K562 (cell line): ENCODE results near the gene DEDD2. TPM values are rescaled to one million over a fixed set of nuclear protein-coding genes. Genes with fewer than 3 reads are reported as not detected.
A peak's percentile ranks its signal among the peaks of the same experiment; 100 is the strongest.

Experiments used
- ATAC-seq: fragments of 200-7000 bp; cut with Tn5 transposase; 3 replicates; pipeline ENCODE4 v1.9.1; 2020; ENCODE audit warnings: moderate library complexity
- BruUV-seq: library from RNA; stranded (reverse); fragments of 400-500 nt; replicated peaks from 2 replicates; lab custom pipeline; 2021; lab: Mats Ljungman, UMichigan
- CTCF ChIA-PET: fragments of 300-600 bp; formaldehyde crosslinking; extraction: SDS; loops from one replicate; lab custom pipeline; 2021; ENCODE audit warnings: low intra/inter-chr PET ratio; lab: Yijun Ruan, JAX
- POLR2A ChIA-PET: fragments of 300-600, 350-650 bp; sonication (Branson Sonifier 250); formaldehyde crosslinking; extraction: SDS; loops from one replicate; lab custom pipeline; 2021; ENCODE audit warnings: antibody characterized with exemption, inconsistent platforms; lab: Yijun Ruan, JAX
- DNase-seq, 4 experiments: peaks; one replicate each; pipeline versions ENCODE4 v3.0.0 to v3.0.0-alpha.2; 2011 to 2018; ENCODE audit warnings: low spot score in 3 of 4, mixed read lengths in 3 of 4; ENCODE audit errors: extremely low read depth in 1 of 4
- FAIRE-seq: peaks from 2 replicates; lab custom pipeline; 2011; peaks lifted over from hg19 to GRCh38; lab: Jason Lieb, UNC
- H2AFZ ChIP-seq: 2 replicates; pipeline ENCODE4 v1.6.0; 2011; ENCODE audit warnings: low read depth, low read length, control low read depth, inconsistent platforms
- H3K27ac ChIP-seq: fragments of 200-600 bp; 3 replicates; pipeline ENCODE4 v1.8.0; 2011; ENCODE audit warnings: low read depth, mild to moderate bottlenecking, control low read depth, inconsistent platforms, low read length, moderate library complexity, mixed read lengths; ENCODE audit errors: extremely low read depth
- H3K27me3 ChIP-seq, 2 experiments: fragments of 300-600 bp in 1 of 2; 2 replicates in 1 of 2; 3 replicates in 1 of 2; pipeline versions ENCODE4 v1.6.0 to v1.8.0; 2011; ENCODE audit warnings: inconsistent platforms in 2 of 2, low read length in 2 of 2, mild to moderate bottlenecking in 1 of 2, mixed read lengths in 1 of 2, moderate library complexity in 1 of 2; ENCODE audit not compliant: control insufficient read depth in 2 of 2, insufficient read depth in 2 of 2
- H3K36me3 ChIP-seq: fragments of 300-600 bp; 3 replicates; pipeline ENCODE4 v1.8.0; 2011; ENCODE audit warnings: mild to moderate bottlenecking, low read length, inconsistent platforms; ENCODE audit not compliant: control insufficient read depth, insufficient read depth
- H3K4me1 ChIP-seq, 2 experiments: fragments of 200-600 bp in 1 of 2; replicated peaks in 1 of 2; 2 replicates in 1 of 2; 3 replicates in 1 of 2; pipeline versions ENCODE4 v1.5.1 to v1.8.0; 2011; ENCODE audit warnings: inconsistent platforms in 2 of 2, low read length in 2 of 2, mild to moderate bottlenecking in 1 of 2, mixed read lengths in 1 of 2, moderate library complexity in 1 of 2; ENCODE audit not compliant: control insufficient read depth in 2 of 2, insufficient read depth in 2 of 2
- H3K4me2 ChIP-seq: 2 replicates; pipeline ENCODE4 v1.6.1; 2011; ENCODE audit warnings: low read length, control low read depth, inconsistent platforms, mixed read lengths; ENCODE audit not compliant: insufficient read depth
- H3K4me3 ChIP-seq: fragments of 200-600 bp; sonication (generic), shearing (Covaris generic); 2 replicates; pipeline ENCODE4 v1.5.1; 2016; ENCODE audit warnings: control low read depth, inconsistent platforms
- H3K79me2 ChIP-seq: fragments of 200-600 bp; 3 replicates; pipeline ENCODE4 v1.8.0; 2011; ENCODE audit warnings: low read length, inconsistent platforms; ENCODE audit not compliant: control insufficient read depth, insufficient read depth
- H3K9ac ChIP-seq, 2 experiments: 2 replicates each; pipeline versions ENCODE4 v1.6.0 to v1.6.1; 2011; ENCODE audit warnings: low read depth in 2 of 2, low read length in 2 of 2, control low read depth in 1 of 2, inconsistent platforms in 1 of 2, mild to moderate bottlenecking in 1 of 2, mixed read lengths in 1 of 2; ENCODE audit not compliant: insufficient read depth in 1 of 2
- H3K9me1 ChIP-seq: one replicate; pipeline ENCODE4 v1.6.0; 2011; ENCODE audit warnings: inconsistent platforms, mild to moderate bottlenecking, low read length, moderate library complexity; ENCODE audit not compliant: control insufficient read depth, insufficient read depth
- H3K9me3 ChIP-seq: replicated peaks from 2 replicates; pipeline ENCODE4 v1.5.1; 2011; ENCODE audit warnings: low read depth, low read length, inconsistent platforms; ENCODE audit not compliant: control insufficient read depth, insufficient read depth
- H4K20me1 ChIP-seq: replicated peaks from 2 replicates; pipeline ENCODE4 v1.6.1; 2011; ENCODE audit warnings: low read length, inconsistent platforms, mixed read lengths; ENCODE audit not compliant: control insufficient read depth, insufficient read depth
- BDP1 ChIP-seq: IDR thresholded peaks from 3 replicates; pipeline ENCODE4 v1.6.1; 2011; ENCODE audit not compliant: insufficient read length, insufficient read depth
- DMBX1 ChIP-seq: fragments of 250-450 bp; sonication (Bioruptor Pico); IDR thresholded peaks from 2 replicates; pipeline ENCODE4 v1.8.0; 2022; ENCODE audit warnings: inconsistent platforms, mild to moderate bottlenecking, moderate library complexity, borderline replicate concordance
- FOXM1 ChIP-seq, 2 experiments: fragments of 450-650 bp in 1 of 2; sonication (generic) in 1 of 2; formaldehyde crosslinking in 1 of 2; IDR thresholded peaks; 2 replicates each; pipeline versions ENCODE4 v1.6.1 to v1.9.0; 2017 to 2022; ENCODE audit warnings: low read depth in 2 of 2, mild to moderate bottlenecking in 2 of 2, missing genetic modification reagents in 1 of 2, moderate library complexity in 1 of 2
- KDM1A ChIP-seq, 2 experiments: fragments of 450-650 bp; IDR thresholded peaks; 2 replicates each; pipeline ENCODE4 v1.6.1; 2016; ENCODE audit warnings: mild to moderate bottlenecking in 2 of 2
- MTA1 ChIP-seq: fragments of 450-650 bp; IDR thresholded peaks from 2 replicates; pipeline ENCODE4 v1.6.1; 2017; ENCODE audit warnings: borderline replicate concordance
- SIX5 ChIP-seq, 2 experiments: IDR thresholded peaks; 2 replicates each; pipeline ENCODE4 v1.6.1; 2011; ENCODE audit warnings: low read length in 2 of 2, borderline replicate concordance in 1 of 2, low read depth in 1 of 2, mild to moderate bottlenecking in 1 of 2, moderate library complexity in 1 of 2; ENCODE audit not compliant: insufficient read depth in 1 of 2
- TCF3 ChIP-seq: sonication (generic); formaldehyde crosslinking; IDR thresholded peaks from 2 replicates; pipeline ENCODE4 v1.4.0; 2020; ENCODE audit warnings: mild to moderate bottlenecking, missing genetic modification reagents
- ZKSCAN1 ChIP-seq: fragments of 150-350 bp; IDR thresholded peaks from 2 replicates; pipeline ENCODE4 v1.6.1; 2016; ENCODE audit warnings: low read depth, low read length
- ZNF592 ChIP-seq: fragments of 450-650 bp; IDR thresholded peaks from 2 replicates; pipeline ENCODE4 v1.6.1; 2017; ENCODE audit warnings: antibody characterized with exemption, mild to moderate bottlenecking
- ZNF639 ChIP-seq, 2 experiments: fragments of 200-800 bp in 1 of 2; sonication (Bioruptor generic) in 1 of 2; sonication (generic) in 1 of 2; formaldehyde crosslinking in 1 of 2; IDR thresholded peaks in 1 of 2; conservative IDR thresholded peaks in 1 of 2; 2 replicates each; pipeline versions ENCODE4 v1.5.0 to v1.6.1; 2016 to 2020; ENCODE audit warnings: missing compliant biosample characterization in 1 of 2, missing genetic modification characterization in 1 of 2, missing genetic modification reagents in 1 of 2
- WGBS: fragments of 100-300 bp; shearing (Covaris generic); methylation state at CpG from one replicate; pipeline ENCODE4 v1.1.6; 2016; ENCODE audit warnings: low coverage, mixed read lengths; ENCODE audit not compliant: insufficient coverage; ENCODE audit errors: missing lambda C conversion rate; 5-methylcytosine and 5-hydroxymethylcytosine counted together
- in situ Hi-C: fragments of 300-500 bp; cut with MboI; formaldehyde crosslinking; loops from 4 replicates; pipeline ENCODE4 v1.15.0; 2018; ENCODE audit warnings: inconsistent platforms, mixed read lengths
- intact Hi-C: fragments of 100-400 bp; cut with micrococcal nuclease; formaldehyde crosslinking; loops from 2 replicates; pipeline ENCODE4 v1.14.2; 2022
- polyA plus RNA-seq, 8 experiments: library from polyadenylated mRNA; depleted of rRNA in 4 of 8; stranded (reverse) in 5 of 8; unstranded in 3 of 8; fragments of >200 nt; fragmentation: Nextera tagmentation in 2 of 8; fragmentation: Illumina TruSeq in 1 of 8; extraction: Ambion mirVana in 2 of 8; extraction: Trizol in 1 of 8; gene quantifications; 2 replicates each; pipeline versions ENCODE4 v1.2.1 to v1.2.3, GENCODE V29; 2011 to 2014; ENCODE audit warnings: inconsistent platforms in 1 of 8, missing spikeins in 1 of 8
- total RNA-seq, 7 experiments: library from RNA; depleted of rRNA in 6 of 7; stranded (reverse); fragments of >200 nt in 6 of 7; fragmentation: Illumina TruSeq in 2 of 7; extraction: Trizol in 2 of 7; gene quantifications; 2 replicates each; pipeline versions ENCODE4 v1.2.1 to v1.2.3, GENCODE V29; 2011 to 2021; ENCODE audit warnings: low replicate concordance in 1 of 7

Gene DEDD2
- total and polyA plus RNA-seq, 9 of the 15 experiments (the other 6 are each of a cell fraction or from before 2014, with no cell fraction given) = 4.3 to 43.0 (median 29.2) TPM

DNA sequence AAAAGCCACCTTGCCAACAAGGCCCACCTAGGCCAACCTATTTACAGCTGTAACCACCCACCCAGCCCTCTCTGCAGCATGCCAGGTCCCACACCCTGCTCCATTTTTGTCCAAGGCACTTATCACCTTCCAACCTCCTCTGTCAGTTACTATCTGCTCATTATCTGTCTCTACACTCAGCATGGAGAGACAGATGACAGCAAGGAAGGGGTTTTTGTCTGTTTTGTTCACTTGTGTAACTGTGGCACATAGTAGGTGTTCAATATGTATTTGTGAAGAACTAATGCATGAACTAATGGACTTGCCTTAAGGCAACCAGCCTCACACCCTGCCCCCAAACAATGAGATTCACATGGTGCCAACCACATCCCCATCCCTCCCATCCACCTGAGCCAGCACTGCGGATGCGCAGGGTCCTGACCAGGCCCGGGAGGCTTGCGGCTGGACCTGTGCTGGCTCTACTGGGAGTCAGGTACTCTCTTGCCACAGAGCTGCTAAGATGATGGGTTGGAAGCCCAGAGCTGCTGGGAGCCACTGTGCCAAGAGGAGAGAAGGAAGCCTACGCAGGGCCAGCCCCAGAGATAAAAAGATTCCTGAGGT lies 17.3 kb downstream of the DEDD2 start:
- in situ Hi-C loops = no loop called here
- H3K27ac ChIP-seq = peak overlapping the region; percentile 70
- H3K9me3 ChIP-seq = no peaks in the 10 kb centered on the region
- intact Hi-C loops = no loop called here
- peaks cover 24% of the 10 kb centered on the region; the same call in 1 of the 2 replicates for H4K20me1 ChIP-seq
- H3K4me3 ChIP-seq = peak overlapping the region; percentile 4; the same call in 1 of the 2 replicates
- 0 out of 2 replicates have a peak overlapping the region, but pooled peaks have one; percentile 22 for H2AFZ ChIP-seq
- ATAC-seq (no peak), DNase-seq (no peak), FAIRE-seq (no peak)
- BruUV-seq = no TSS peak
- peaks cover 87% of the 10 kb centered on the region for H3K36me3 ChIP-seq
- H3K79me2 ChIP-seq = peaks cover 63% of the 10 kb centered on the region
- H3K4me2 ChIP-seq = peak overlapping the region; percentile 85
- ChIA-PET CTCF (no interaction called here), POLR2A (interaction anchor here (0.6 to 1.7 kb wide), 9 partner anchors 9 to 240 kb away, joined by 3 to 4 read pairs (median 3); partner anchors contain the start of gene ZNF526)
- peak overlapping the region in 1 of 2 experiments; percentile 88; a peak in 3 of 4 replicates for H3K9ac ChIP-seq
- H3K27me3 ChIP-seq = no peaks in the 10 kb centered on the region; a peak in 1 of 5 replicates
- H3K9me1 ChIP-seq = peaks cover 4% of the 10 kb centered on the region
- WGBS = 84% methylated on average over 4 of the region's 5 CpGs
- H3K4me1 ChIP-seq = peaks cover 37 to 53% of the 10 kb centered on the region in 2 experiments
- TF ChIP-seq DMBX1 (CRISPR knock-in tag) = 0 out of 2 replicates have a peak, but pooled peaks have one; percentile 43
- TF ChIP-seq KDM1A (IDR thresholded peaks at IDR 0.05) = no peak
- TF ChIP-seq ZKSCAN1 = peak; percentile 91
- no peak for TF ChIP-seq BDP1
- TF ChIP-seq ZNF639 (CRISPR knock-in tag; conservative IDR thresholded peaks at IDR 0.05 in 1 of 2, IDR thresholded peaks at IDR 0.05 in 1 of 2) = no peak
- no peak for TF ChIP-seq MTA1
- TF ChIP-seq FOXM1 (IDR thresholded peaks at IDR 0.05; ENCODE audit: low read depth) = no peak
- TF ChIP-seq FOXM1 (CRISPR knock-in tag; IDR thresholded peaks at IDR 0.05; ENCODE audit: low read depth) = no peak
- 0 out of 2 replicates have a peak, but pooled peaks have one; percentile 16 for TF ChIP-seq TCF3 (CRISPR knock-in tag)
- no peak for TF ChIP-seq SIX5 (IDR thresholded peaks at IDR 0.05; ENCODE audit: borderline replicate concordance in 1 of 2, insufficient read depth in 1 of 2, low read depth in 1 of 2, low read length in 2 of 2)
- TF ChIP-seq ZNF592 = peak; percentile 34; the same call in 1 of the 2 replicates
